HepG2 (cell line): ENCODE data around the gene NRDE2. TPM values are rescaled to one million over a fixed set of nuclear protein-coding genes. Genes with fewer than 3 reads are reported as not detected.

ENCODE experiments used
- ATAC-seq: fragments of 200-7000 bp; cut with Tn5 transposase; 3 replicates; pipeline ENCODE4 v1.9.1; 2020; ENCODE audit warnings: mild to moderate bottlenecking, moderate library complexity
- BruUV-seq: library from RNA; stranded (reverse); fragments of 400-500 nt; replicated peaks from 2 replicates; lab custom pipeline; 2021; lab: Mats Ljungman, UMichigan
- CTCF ChIA-PET: fragments of 300-600 bp; formaldehyde crosslinking; extraction: SDS; loops from one replicate; lab custom pipeline; 2021; ENCODE audit warnings: low total read pairs, inconsistent platforms, low intra/inter-chr PET ratio; lab: Yijun Ruan, JAX
- POLR2A ChIA-PET: fragments of 350-600 bp; sonication (Branson Sonifier 250); formaldehyde crosslinking; loops from one replicate; lab custom pipeline; 2020; ENCODE audit warnings: antibody characterized with exemption, inconsistent platforms; lab: Yijun Ruan, JAX
- DNase-seq: peaks from one replicate; pipeline ENCODE4 v3.0.0-alpha.2; 2015; ENCODE audit warnings: low spot score
- FAIRE-seq: peaks from 3 replicates; lab custom pipeline; 2011; peaks lifted over from hg19 to GRCh38; lab: Jason Lieb, UNC
- H2AFZ ChIP-seq: one replicate; pipeline ENCODE4 v1.6.1; 2011; ENCODE audit warnings: low read length, inconsistent platforms
- H3K27ac ChIP-seq: fragments of 300-600 bp; 3 replicates; pipeline ENCODE4 v1.8.0; 2011; ENCODE audit warnings: mixed run types, mild to moderate bottlenecking, mixed read lengths, low read length, inconsistent platforms; ENCODE audit not compliant: insufficient read depth; ENCODE audit errors: extremely low read length
- H3K27me3 ChIP-seq, 2 experiments: fragments of 200-600 bp in 1 of 2; 2 replicates in 1 of 2; 3 replicates in 1 of 2; pipeline versions ENCODE4 v1.6.0 to v1.8.0; 2011; ENCODE audit warnings: low read length in 2 of 2, mild to moderate bottlenecking in 2 of 2, moderate library complexity in 2 of 2, inconsistent platforms in 1 of 2; ENCODE audit not compliant: insufficient read depth in 2 of 2, control insufficient read depth in 1 of 2
- H3K36me3 ChIP-seq, 2 experiments: fragments of 200-600 bp in 1 of 2; replicated peaks in 1 of 2; 2 replicates in 1 of 2; 3 replicates in 1 of 2; pipeline versions ENCODE4 v1.5.1 to v1.8.0; 2011; ENCODE audit warnings: low read length in 2 of 2, inconsistent platforms in 1 of 2; ENCODE audit not compliant: insufficient read depth in 2 of 2, control insufficient read depth in 1 of 2
- H3K4me1 ChIP-seq: 2 replicates; pipeline ENCODE4 v1.5.1; 2012; ENCODE audit warnings: low read length, inconsistent platforms; ENCODE audit not compliant: insufficient read depth
- H3K4me2 ChIP-seq: 2 replicates; pipeline ENCODE4 v1.6.0; 2011; ENCODE audit warnings: low read depth, low read length, inconsistent platforms
- H3K4me3 ChIP-seq, 3 experiments: fragments of 200-600 bp in 1 of 3; sonication (generic), shearing (Covaris generic) in 1 of 3; replicated peaks in 1 of 3; 2 replicates each; pipeline ENCODE4 v1.5.1; 2011 to 2016; ENCODE audit warnings: low read length in 3 of 3, inconsistent platforms in 2 of 3, low read depth in 2 of 3, mild to moderate bottlenecking in 2 of 3, control low read depth in 1 of 3, mixed read lengths in 1 of 3; ENCODE audit not compliant: insufficient read depth in 1 of 3
- H3K79me2 ChIP-seq: one replicate; pipeline ENCODE4 v1.6.1; 2011; ENCODE audit warnings: low read length, inconsistent platforms; ENCODE audit not compliant: insufficient read depth
- H3K9ac ChIP-seq: 2 replicates; pipeline ENCODE4 v1.6.0; 2011; ENCODE audit warnings: mild to moderate bottlenecking, low read depth, low read length, inconsistent platforms; ENCODE audit not compliant: insufficient read depth
- H3K9me3 ChIP-seq: 2 replicates; pipeline ENCODE4 v1.5.1; 2012; ENCODE audit warnings: mild to moderate bottlenecking, low read length
- H4K20me1 ChIP-seq: 2 replicates; pipeline ENCODE4 v1.6.0; 2011; ENCODE audit warnings: inconsistent platforms, mild to moderate bottlenecking, low read length, moderate library complexity; ENCODE audit not compliant: insufficient read depth
- BCL6 ChIP-seq: IDR thresholded peaks from 2 replicates; pipeline ENCODE4 v1.6.1; 2016; ENCODE audit warnings: missing genetic modification reagents, missing compliant biosample characterization
- LCORL ChIP-seq, 2 experiments: fragments of 450-650 bp in 1 of 2; sonication (generic) in 1 of 2; formaldehyde crosslinking in 1 of 2; IDR thresholded peaks; 2 replicates each; pipeline versions ENCODE4 v1.5.0 to v1.6.1; 2017 to 2020; ENCODE audit warnings: antibody characterized with exemption in 1 of 2, missing genetic modification reagents in 1 of 2
- NFYB ChIP-seq: sonication (generic); formaldehyde crosslinking; IDR thresholded peaks from 2 replicates; pipeline ENCODE4 v1.4.0; 2020; ENCODE audit warnings: missing genetic modification reagents
- ONECUT2 ChIP-seq: sonication (generic); formaldehyde crosslinking; IDR thresholded peaks from 2 replicates; pipeline ENCODE4 v1.4.0; 2020; ENCODE audit warnings: missing genetic modification reagents
- PCBP1 ChIP-seq: fragments of 200-400 bp; formaldehyde crosslinking; IDR thresholded peaks from 2 replicates; pipeline ENCODE4 v1.6.1; 2017; ENCODE audit warnings: mild to moderate bottlenecking, low read depth, low read length, borderline replicate concordance
- PLRG1 ChIP-seq: fragments of 450-650 bp; conservative IDR thresholded peaks from 2 replicates; pipeline ENCODE4 v1.6.1; 2016
- TBX2 ChIP-seq: sonication (generic); formaldehyde crosslinking; IDR thresholded peaks from 2 replicates; pipeline ENCODE4 v1.5.0; 2020; ENCODE audit warnings: missing genetic modification reagents, mild to moderate bottlenecking, borderline replicate concordance
- ZBTB7A ChIP-seq: sonication (generic); formaldehyde crosslinking; IDR thresholded peaks from 2 replicates; pipeline ENCODE4 v1.8.0; 2022; ENCODE audit warnings: mild to moderate bottlenecking, missing genetic modification reagents
- ZNF33B ChIP-seq: sonication (generic); formaldehyde crosslinking; IDR thresholded peaks from 2 replicates; pipeline ENCODE4 v1.5.1; 2020; ENCODE audit warnings: mild to moderate bottlenecking, missing genetic modification reagents
- ZNF446 ChIP-seq: sonication (generic); formaldehyde crosslinking; IDR thresholded peaks from 2 replicates; pipeline ENCODE4 v1.5.0; 2020; ENCODE audit warnings: mild to moderate bottlenecking, missing genetic modification reagents
- ZNF674 ChIP-seq: sonication (generic); formaldehyde crosslinking; IDR thresholded peaks from 2 replicates; pipeline ENCODE4 v1.5.0; 2020; ENCODE audit warnings: low read depth, mild to moderate bottlenecking, missing genetic modification reagents
- WGBS: methylation state at CpG from one replicate; pipeline ENCODE4 v1.1.6; 2017; ENCODE audit warnings: low lambda C conversion rate; 5-methylcytosine and 5-hydroxymethylcytosine counted together
- in situ Hi-C: cut with HindIII; loops from 2 replicates; pipeline ENCODE4 v1.10.0; 2017; ENCODE audit warnings: low pct_unique_long_range_greater_than_20kb; ENCODE audit not compliant: extremely low pct_ligation_motif_present
- intact Hi-C: fragments of 100-400 bp; cut with micrococcal nuclease; formaldehyde crosslinking; loops from one replicate; pipeline ENCODE4 v1.10.0; 2022; ENCODE audit not compliant: unreplicated experiment
- polyA plus RNA-seq, 8 experiments: library from polyadenylated mRNA; depleted of rRNA in 3 of 8; stranded (reverse) in 7 of 8; unstranded in 1 of 8; fragments of >200 nt; fragmentation: Illumina TruSeq in 4 of 8; extraction: Trizol in 4 of 8; gene quantifications; 2 replicates each; pipeline versions ENCODE4 v1.2.1 to v1.2.3, GENCODE V29; 2011 to 2016; ENCODE audit warnings: low read depth in 4 of 8, missing spikeins in 1 of 8, mixed read lengths in 1 of 8; ENCODE audit not compliant: insufficient read depth in 1 of 8
- total RNA-seq, 5 experiments: library from RNA; depleted of rRNA; stranded (reverse); fragments of >200 nt; fragmentation: Illumina TruSeq; extraction: Trizol; gene quantifications; 2 replicates each; pipeline ENCODE4 v1.2.3, GENCODE V29; 2016; ENCODE audit warnings: low read depth in 1 of 5
- TF ChIP-seq, protein P1 (sequence below): IDR thresholded peaks from 2 replicates; pipeline ENCODE4 v1.4.0; 2020; ENCODE audit warnings: mild to moderate bottlenecking, missing genetic modification reagents
- TF ChIP-seq, protein P2 (sequence below): sonication (generic); formaldehyde crosslinking; IDR thresholded peaks from 2 replicates; pipeline ENCODE4 v1.5.0; 2020; ENCODE audit warnings: mild to moderate bottlenecking, missing genetic modification reagents
- TF ChIP-seq, protein P3 (sequence below): fragments of 450-650 bp; IDR thresholded peaks from 2 replicates; pipeline ENCODE4 v1.6.1; 2017; ENCODE audit warnings: mild to moderate bottlenecking
- TF ChIP-seq, protein P4 (sequence below): sonication (generic); formaldehyde crosslinking; IDR thresholded peaks from 2 replicates; pipeline ENCODE4 v1.8.0; 2022; ENCODE audit warnings: missing genetic modification reagents, mild to moderate bottlenecking, inconsistent platforms, borderline replicate concordance

The NRDE2 gene
- total and polyA plus RNA-seq, 2 of the 13 experiments (the other 11 are each of a cell fraction or from before 2014, with no cell fraction given) = 5.6 to 12.5 TPM

DNA sequence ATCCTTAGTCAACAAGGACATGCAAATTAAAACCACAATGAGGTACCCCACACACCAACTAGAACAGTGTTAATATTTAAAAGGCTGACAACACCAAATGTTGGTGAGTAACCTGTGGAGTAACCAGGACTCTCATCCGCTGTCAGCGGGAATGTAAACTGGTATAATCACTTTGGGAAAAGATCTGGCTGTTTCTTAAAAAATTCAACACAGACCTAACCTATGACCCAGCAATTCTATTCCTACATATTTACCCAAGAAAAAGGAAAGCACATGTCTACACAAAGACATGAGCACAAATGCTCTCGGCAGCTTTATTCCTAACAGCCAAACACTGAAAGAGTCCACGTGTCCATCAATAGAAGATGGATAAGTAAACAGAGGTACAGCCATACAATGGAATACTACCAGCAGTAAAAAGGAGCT is 26.6 kb downstream of the NRDE2 start:
- H3K4me3 ChIP-seq = no peak overlapping the region
- no peak overlapping the region for H3K9ac ChIP-seq
- intact Hi-C loops (no loop called here), in situ Hi-C loops (loop anchor here (10.0 kb wide), 1 partner anchor 210 kb away; no protein-coding TSS in a partner anchor)
- peak; percentile 69 for ATAC-seq
- no peak overlapping the region for H2AFZ ChIP-seq
- ChIA-PET CTCF (no interaction called here), POLR2A (no interaction called here)
- 35% methylated on average over 4 of the region's 4 CpGs for WGBS
- H3K4me1 ChIP-seq = peaks cover 55% of the 10 kb centered on the region
- peak overlapping the region; percentile 36 for H3K4me2 ChIP-seq
- peak overlapping the region; percentile 29 for H3K27ac ChIP-seq
- no peaks in the 10 kb centered on the region for H3K79me2 ChIP-seq
- peak; percentile 21 for FAIRE-seq
- no peaks in the 10 kb centered on the region for H3K9me3 ChIP-seq
- no peaks in the 10 kb centered on the region for H3K27me3 ChIP-seq
- H4K20me1 ChIP-seq = no peaks in the 10 kb centered on the region
- BruUV-seq = no TSS peak
- H3K36me3 ChIP-seq = peaks cover 11 to 22% of the 10 kb centered on the region in 2 experiments
- peak; percentile 58 for DNase-seq
- TF ChIP-seq ZBTB7A (CRISPR knock-in tag) (no peak), NFYB (CRISPR knock-in tag) (no peak), BCL6 (CRISPR knock-in tag) (peak; percentile 57), TBX2 (CRISPR knock-in tag) (peak; percentile 20; the same call in 1 of the 2 replicates), ZNF33B (CRISPR knock-in tag) (no peak), ONECUT2 (0 out of 2 replicates have a peak, but pooled peaks have one; percentile 8), PCBP1 (no peak), PLRG1 (no peak), LCORL (IDR thresholded peaks at IDR 0.05) (no peak), LCORL (CRISPR knock-in tag; IDR thresholded peaks at IDR 0.05) (peak; percentile 61; the same call in 1 of the 2 replicates), ZNF674 (CRISPR knock-in tag) (no peak), ZNF446 (no peak)
- TF ChIP-seq, protein P1, sequence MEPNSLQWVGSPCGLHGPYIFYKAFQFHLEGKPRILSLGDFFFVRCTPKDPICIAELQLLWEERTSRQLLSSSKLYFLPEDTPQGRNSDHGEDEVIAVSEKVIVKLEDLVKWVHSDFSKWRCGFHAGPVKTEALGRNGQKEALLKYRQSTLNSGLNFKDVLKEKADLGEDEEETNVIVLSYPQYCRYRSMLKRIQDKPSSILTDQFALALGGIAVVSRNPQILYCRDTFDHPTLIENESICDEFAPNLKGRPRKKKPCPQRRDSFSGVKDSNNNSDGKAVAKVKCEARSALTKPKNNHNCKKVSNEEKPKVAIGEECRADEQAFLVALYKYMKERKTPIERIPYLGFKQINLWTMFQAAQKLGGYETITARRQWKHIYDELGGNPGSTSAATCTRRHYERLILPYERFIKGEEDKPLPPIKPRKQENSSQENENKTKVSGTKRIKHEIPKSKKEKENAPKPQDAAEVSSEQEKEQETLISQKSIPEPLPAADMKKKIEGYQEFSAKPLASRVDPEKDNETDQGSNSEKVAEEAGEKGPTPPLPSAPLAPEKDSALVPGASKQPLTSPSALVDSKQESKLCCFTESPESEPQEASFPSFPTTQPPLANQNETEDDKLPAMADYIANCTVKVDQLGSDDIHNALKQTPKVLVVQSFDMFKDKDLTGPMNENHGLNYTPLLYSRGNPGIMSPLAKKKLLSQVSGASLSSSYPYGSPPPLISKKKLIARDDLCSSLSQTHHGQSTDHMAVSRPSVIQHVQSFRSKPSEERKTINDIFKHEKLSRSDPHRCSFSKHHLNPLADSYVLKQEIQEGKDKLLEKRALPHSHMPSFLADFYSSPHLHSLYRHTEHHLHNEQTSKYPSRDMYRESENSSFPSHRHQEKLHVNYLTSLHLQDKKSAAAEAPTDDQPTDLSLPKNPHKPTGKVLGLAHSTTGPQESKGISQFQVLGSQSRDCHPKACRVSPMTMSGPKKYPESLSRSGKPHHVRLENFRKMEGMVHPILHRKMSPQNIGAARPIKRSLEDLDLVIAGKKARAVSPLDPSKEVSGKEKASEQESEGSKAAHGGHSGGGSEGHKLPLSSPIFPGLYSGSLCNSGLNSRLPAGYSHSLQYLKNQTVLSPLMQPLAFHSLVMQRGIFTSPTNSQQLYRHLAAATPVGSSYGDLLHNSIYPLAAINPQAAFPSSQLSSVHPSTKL (CRISPR knock-in tag) = peak; percentile 76
- TF ChIP-seq, protein P2, sequence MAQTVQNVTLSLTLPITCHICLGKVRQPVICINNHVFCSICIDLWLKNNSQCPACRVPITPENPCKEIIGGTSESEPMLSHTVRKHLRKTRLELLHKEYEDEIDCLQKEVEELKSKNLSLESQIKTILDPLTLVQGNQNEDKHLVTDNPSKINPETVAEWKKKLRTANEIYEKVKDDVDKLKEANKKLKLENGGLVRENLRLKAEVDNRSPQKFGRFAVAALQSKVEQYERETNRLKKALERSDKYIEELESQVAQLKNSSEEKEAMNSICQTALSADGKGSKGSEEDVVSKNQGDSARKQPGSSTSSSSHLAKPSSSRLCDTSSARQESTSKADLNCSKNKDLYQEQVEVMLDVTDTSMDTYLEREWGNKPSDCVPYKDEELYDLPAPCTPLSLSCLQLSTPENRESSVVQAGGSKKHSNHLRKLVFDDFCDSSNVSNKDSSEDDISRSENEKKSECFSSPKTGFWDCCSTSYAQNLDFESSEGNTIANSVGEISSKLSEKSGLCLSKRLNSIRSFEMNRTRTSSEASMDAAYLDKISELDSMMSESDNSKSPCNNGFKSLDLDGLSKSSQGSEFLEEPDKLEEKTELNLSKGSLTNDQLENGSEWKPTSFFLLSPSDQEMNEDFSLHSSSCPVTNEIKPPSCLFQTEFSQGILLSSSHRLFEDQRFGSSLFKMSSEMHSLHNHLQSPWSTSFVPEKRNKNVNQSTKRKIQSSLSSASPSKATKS (CRISPR knock-in tag) = no peak
- TF ChIP-seq, protein P3, sequence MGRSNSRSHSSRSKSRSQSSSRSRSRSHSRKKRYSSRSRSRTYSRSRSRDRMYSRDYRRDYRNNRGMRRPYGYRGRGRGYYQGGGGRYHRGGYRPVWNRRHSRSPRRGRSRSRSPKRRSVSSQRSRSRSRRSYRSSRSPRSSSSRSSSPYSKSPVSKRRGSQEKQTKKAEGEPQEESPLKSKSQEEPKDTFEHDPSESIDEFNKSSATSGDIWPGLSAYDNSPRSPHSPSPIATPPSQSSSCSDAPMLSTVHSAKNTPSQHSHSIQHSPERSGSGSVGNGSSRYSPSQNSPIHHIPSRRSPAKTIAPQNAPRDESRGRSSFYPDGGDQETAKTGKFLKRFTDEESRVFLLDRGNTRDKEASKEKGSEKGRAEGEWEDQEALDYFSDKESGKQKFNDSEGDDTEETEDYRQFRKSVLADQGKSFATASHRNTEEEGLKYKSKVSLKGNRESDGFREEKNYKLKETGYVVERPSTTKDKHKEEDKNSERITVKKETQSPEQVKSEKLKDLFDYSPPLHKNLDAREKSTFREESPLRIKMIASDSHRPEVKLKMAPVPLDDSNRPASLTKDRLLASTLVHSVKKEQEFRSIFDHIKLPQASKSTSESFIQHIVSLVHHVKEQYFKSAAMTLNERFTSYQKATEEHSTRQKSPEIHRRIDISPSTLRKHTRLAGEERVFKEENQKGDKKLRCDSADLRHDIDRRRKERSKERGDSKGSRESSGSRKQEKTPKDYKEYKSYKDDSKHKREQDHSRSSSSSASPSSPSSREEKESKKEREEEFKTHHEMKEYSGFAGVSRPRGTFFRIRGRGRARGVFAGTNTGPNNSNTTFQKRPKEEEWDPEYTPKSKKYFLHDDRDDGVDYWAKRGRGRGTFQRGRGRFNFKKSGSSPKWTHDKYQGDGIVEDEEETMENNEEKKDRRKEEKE = no peak
- TF ChIP-seq, protein P4, sequence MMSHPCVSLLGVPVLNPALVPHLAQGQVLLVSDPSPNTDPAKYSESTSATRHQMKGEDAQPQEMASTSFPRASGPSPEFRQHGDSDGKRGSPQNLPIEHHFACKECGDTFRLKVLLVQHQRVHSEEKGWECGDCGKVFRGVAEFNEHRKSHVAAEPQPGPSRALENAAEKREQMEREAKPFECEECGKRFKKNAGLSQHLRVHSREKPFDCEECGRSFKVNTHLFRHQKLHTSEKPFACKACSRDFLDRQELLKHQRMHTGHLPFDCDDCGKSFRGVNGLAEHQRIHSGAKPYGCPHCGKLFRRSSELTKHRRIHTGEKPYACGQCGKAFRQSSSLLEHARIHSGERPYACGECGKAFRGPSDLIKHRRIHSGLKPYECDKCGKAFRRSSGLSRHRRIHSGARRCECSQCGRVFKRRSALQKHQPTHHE = no peak
